ENCODE measurements around the gene SYP. TPM values are rescaled to one million over a fixed set of nuclear protein-coding genes. Genes with fewer than 3 reads are reported as not detected.
A peak's percentile ranks its signal among the peaks of the same experiment; 100 is the strongest.

Gene SYP
- total and polyA plus RNA-seq, 9 of the 15 experiments (the other 6 are each of a cell fraction or from before 2014, with no cell fraction given): 0.48 to 5.1 (median 2.6) TPM

DNA sequence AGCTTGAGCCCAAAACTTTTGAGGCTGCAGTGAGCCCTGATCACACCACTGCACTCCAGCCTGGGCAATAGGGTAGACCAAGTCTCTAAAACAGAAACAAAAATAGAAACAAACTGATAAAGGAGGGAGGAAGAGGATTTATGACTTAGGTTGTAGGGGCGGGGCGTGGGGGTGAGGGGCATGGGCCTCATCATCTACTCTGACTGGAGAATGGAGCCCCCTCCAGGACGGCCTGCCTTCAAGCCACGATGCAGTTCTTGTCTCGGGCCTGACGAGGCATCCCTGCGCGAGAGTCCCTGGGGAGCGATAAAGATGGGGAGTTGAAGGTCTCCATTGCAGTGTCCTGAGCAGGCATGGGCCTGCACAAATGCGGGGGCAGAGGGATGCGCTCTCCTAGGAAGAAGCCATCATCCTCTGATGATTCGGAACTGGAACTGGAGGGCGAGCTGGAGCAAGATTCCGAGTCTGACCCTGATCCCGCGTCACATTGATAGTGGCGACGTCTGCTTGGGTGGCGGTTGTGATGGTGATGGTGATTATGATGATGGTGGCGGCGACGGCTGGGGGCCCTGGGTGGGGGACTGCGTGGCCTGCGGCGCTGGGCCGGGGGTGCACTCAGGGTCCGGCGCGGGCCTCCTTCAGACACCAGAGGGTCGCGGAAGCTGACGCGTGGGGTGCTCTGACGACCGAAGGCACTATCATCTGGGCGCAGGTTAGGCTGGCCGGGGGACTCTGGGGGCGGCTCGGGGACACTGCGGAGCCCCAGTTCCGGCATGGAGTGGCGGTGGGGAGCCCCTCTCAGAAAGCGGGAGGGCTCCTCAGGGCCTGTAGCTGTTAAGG is 24.3 kb downstream of the SYP start (continued):
- TF ChIP-seq, protein P1, sequence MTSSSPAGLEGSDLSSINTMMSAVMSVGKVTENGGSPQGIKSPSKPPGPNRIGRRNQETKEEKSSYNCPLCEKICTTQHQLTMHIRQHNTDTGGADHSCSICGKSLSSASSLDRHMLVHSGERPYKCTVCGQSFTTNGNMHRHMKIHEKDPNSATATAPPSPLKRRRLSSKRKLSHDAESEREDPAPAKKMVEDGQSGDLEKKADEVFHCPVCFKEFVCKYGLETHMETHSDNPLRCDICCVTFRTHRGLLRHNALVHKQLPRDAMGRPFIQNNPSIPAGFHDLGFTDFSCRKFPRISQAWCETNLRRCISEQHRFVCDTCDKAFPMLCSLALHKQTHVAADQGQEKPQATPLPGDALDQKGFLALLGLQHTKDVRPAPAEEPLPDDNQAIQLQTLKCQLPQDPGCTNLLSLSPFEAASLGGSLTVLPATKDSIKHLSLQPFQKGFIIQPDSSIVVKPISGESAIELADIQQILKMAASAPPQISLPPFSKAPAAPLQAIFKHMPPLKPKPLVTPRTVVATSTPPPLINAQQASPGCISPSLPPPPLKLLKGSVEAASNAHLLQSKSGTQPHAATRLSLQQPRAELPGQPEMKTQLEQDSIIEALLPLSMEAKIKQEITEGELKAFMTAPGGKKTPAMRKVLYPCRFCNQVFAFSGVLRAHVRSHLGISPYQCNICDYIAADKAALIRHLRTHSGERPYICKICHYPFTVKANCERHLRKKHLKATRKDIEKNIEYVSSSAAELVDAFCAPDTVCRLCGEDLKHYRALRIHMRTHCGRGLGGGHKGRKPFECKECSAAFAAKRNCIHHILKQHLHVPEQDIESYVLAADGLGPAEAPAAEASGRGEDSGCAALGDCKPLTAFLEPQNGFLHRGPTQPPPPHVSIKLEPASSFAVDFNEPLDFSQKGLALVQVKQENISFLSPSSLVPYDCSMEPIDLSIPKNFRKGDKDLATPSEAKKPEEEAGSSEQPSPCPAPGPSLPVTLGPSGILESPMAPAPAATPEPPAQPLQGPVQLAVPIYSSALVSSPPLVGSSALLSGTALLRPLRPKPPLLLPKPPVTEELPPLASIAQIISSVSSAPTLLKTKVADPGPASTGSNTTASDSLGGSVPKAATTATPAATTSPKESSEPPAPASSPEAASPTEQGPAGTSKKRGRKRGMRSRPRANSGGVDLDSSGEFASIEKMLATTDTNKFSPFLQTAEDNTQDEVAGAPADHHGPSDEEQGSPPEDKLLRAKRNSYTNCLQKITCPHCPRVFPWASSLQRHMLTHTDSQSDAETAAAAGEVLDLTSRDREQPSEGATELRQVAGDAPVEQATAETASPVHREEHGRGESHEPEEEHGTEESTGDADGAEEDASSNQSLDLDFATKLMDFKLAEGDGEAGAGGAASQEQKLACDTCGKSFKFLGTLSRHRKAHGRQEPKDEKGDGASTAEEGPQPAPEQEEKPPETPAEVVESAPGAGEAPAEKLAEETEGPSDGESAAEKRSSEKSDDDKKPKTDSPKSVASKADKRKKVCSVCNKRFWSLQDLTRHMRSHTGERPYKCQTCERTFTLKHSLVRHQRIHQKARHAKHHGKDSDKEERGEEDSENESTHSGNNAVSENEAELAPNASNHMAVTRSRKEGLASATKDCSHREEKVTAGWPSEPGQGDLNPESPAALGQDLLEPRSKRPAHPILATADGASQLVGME (CRISPR knock-in tag; IDR thresholded peaks at IDR 0.05): no peak
- TF ChIP-seq CHD1 (IDR thresholded peaks at IDR 0.05; ENCODE audit: low read length) (no peak), SMARCA5 (IDR thresholded peaks at IDR 0.05) (no peak), POLR2H (tag; IDR thresholded peaks at IDR 0.05; ENCODE audit: low read depth) (no peak), DIDO1 (tag; IDR thresholded peaks at IDR 0.05; ENCODE audit: low read depth) (no peak), ZNF780A (CRISPR knock-in tag; IDR thresholded peaks at IDR 0.05) (no peak), ZNF77 (CRISPR knock-in tag; IDR thresholded peaks at IDR 0.05) (no peak), MBD2 (IDR thresholded peaks at IDR 0.05; ENCODE audit: borderline replicate concordance, low read depth) (no peak)
- TF ChIP-seq, protein P2, sequence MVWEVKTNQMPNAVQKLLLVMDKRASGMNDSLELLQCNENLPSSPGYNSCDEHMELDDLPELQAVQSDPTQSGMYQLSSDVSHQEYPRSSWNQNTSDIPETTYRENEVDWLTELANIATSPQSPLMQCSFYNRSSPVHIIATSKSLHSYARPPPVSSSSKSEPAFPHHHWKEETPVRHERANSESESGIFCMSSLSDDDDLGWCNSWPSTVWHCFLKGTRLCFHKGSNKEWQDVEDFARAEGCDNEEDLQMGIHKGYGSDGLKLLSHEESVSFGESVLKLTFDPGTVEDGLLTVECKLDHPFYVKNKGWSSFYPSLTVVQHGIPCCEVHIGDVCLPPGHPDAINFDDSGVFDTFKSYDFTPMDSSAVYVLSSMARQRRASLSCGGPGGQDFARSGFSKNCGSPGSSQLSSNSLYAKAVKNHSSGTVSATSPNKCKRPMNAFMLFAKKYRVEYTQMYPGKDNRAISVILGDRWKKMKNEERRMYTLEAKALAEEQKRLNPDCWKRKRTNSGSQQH (CRISPR knock-in tag; IDR thresholded peaks at IDR 0.05): 0 out of 2 replicates have a peak, but pooled peaks have one; percentile 8
- TF ChIP-seq, protein P3, sequence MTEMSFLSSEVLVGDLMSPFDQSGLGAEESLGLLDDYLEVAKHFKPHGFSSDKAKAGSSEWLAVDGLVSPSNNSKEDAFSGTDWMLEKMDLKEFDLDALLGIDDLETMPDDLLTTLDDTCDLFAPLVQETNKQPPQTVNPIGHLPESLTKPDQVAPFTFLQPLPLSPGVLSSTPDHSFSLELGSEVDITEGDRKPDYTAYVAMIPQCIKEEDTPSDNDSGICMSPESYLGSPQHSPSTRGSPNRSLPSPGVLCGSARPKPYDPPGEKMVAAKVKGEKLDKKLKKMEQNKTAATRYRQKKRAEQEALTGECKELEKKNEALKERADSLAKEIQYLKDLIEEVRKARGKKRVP (CRISPR knock-in tag; IDR thresholded peaks at IDR 0.05): no peak
- TF ChIP-seq, protein P4, sequence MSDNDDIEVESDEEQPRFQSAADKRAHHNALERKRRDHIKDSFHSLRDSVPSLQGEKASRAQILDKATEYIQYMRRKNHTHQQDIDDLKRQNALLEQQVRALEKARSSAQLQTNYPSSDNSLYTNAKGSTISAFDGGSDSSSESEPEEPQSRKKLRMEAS (CRISPR knock-in tag; IDR thresholded peaks at IDR 0.05): no peak
- TF ChIP-seq, protein P5, sequence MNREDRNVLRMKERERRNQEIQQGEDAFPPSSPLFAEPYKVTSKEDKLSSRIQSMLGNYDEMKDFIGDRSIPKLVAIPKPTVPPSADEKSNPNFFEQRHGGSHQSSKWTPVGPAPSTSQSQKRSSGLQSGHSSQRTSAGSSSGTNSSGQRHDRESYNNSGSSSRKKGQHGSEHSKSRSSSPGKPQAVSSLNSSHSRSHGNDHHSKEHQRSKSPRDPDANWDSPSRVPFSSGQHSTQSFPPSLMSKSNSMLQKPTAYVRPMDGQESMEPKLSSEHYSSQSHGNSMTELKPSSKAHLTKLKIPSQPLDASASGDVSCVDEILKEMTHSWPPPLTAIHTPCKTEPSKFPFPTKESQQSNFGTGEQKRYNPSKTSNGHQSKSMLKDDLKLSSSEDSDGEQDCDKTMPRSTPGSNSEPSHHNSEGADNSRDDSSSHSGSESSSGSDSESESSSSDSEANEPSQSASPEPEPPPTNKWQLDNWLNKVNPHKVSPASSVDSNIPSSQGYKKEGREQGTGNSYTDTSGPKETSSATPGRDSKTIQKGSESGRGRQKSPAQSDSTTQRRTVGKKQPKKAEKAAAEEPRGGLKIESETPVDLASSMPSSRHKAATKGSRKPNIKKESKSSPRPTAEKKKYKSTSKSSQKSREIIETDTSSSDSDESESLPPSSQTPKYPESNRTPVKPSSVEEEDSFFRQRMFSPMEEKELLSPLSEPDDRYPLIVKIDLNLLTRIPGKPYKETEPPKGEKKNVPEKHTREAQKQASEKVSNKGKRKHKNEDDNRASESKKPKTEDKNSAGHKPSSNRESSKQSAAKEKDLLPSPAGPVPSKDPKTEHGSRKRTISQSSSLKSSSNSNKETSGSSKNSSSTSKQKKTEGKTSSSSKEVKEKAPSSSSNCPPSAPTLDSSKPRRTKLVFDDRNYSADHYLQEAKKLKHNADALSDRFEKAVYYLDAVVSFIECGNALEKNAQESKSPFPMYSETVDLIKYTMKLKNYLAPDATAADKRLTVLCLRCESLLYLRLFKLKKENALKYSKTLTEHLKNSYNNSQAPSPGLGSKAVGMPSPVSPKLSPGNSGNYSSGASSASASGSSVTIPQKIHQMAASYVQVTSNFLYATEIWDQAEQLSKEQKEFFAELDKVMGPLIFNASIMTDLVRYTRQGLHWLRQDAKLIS (CRISPR knock-in tag; IDR thresholded peaks at IDR 0.05): no peak
